Measurements from ENCODE around the gene SLC15A2.
"Not testable (repeated sequence)": the region's sequence is repeated elsewhere in the genome, so short reads cannot be mapped to it uniquely, and the experiment has no call there.

SLC15A2 gene

GRCh38 chr3:121924734-121925133, 30.5 kb downstream of the SLC15A2 start:
- no peak for DNase-seq

GRCh38 chr3:121926380-121926779, 32.2 kb downstream of the SLC15A2 start:
- DNase-seq = no peak

GRCh38 chr3:121938141-121938855, 44.1 kb downstream of the SLC15A2 start:
- not testable (repeated sequence) for DNase-seq

GRCh38 chr3:121941592-121941991, 47.4 kb downstream of the SLC15A2 start:
- DNase-seq = no peak

- no peak for DNase-seq
Measured at GRCh38 chr3:121942116-121942786, 48.0 kb downstream of the SLC15A2 start.

GRCh38 chr3:121943431-121943830, 49.2 kb downstream of the SLC15A2 start:
- DNase-seq = no peak

GRCh38 chr3:121948641-121949040, 54.4 kb downstream of the SLC15A2 start:
- DNase-seq = no peak

- no peak for DNase-seq
Measured at GRCh38 chr3:121951291-121951919, 57.2 kb downstream of the SLC15A2 start.

GRCh38 chr3:121956363-121956762, 62.2 kb downstream of the SLC15A2 start:
- DNase-seq = no peak

GRCh38 chr3:121957674-121958415, 63.6 kb downstream of the SLC15A2 start:
- DNase-seq = no peak

GRCh38 chr3:121958801-121959200, 64.6 kb downstream of the SLC15A2 start:
- DNase-seq = no peak

- DNase-seq = no peak
Measured at GRCh38 chr3:121961283-121961682, 67.1 kb downstream of the SLC15A2 start.

GRCh38 chr3:121962443-121962842, 68.2 kb downstream of the SLC15A2 start:
- DNase-seq = no peak

- DNase-seq = no peak
Measured at GRCh38 chr3:121963608-121964007, 69.4 kb downstream of the SLC15A2 start.

GRCh38 chr3:121969631-121970030, 75.4 kb downstream of the SLC15A2 start:
- DNase-seq = peak in 1 of 5 experiments; percentile 84

GRCh38 chr3:121970047-121970446, 75.8 kb downstream of the SLC15A2 start:
- no peak for DNase-seq

GRCh38 chr3:121974601-121975111, 80.5 kb downstream of the SLC15A2 start:
- DNase-seq = no peak

- no peak for DNase-seq
Measured at GRCh38 chr3:121975702-121976302, 81.6 kb downstream of the SLC15A2 start.

- DNase-seq = no peak
Measured at GRCh38 chr3:121976727-121977126, 82.5 kb downstream of the SLC15A2 start.

- DNase-seq = no peak
Measured at GRCh38 chr3:121979246-121979645, 85.0 kb downstream of the SLC15A2 start.

- DNase-seq = no peak
Measured at GRCh38 chr3:121979734-121980449, 85.7 kb downstream of the SLC15A2 start.

GRCh38 chr3:121980450-121980796, 86.2 kb downstream of the SLC15A2 start:
- no peak for DNase-seq
